OCI-LY3 (cell line): ENCODE data around the gene WASF2.

Source experiments
- EZH2phosphoT487 ChIP-seq: fragments of 200-600 bp; shearing (Covaris generic); IDR thresholded peaks from 2 replicates; pipeline ENCODE4 v1.6.1; 2018; ENCODE audit warnings: antibody characterized with exemption, mixed run types, low read depth
- TF ChIP-seq, protein P1 (sequence below): fragments of 200-600, 300-600 bp; sonication (generic); IDR thresholded peaks from 2 replicates; pipeline ENCODE4 v1.5.1; 2014; ENCODE audit warnings: antibody characterized with exemption, low read length, low read depth

DNA sequence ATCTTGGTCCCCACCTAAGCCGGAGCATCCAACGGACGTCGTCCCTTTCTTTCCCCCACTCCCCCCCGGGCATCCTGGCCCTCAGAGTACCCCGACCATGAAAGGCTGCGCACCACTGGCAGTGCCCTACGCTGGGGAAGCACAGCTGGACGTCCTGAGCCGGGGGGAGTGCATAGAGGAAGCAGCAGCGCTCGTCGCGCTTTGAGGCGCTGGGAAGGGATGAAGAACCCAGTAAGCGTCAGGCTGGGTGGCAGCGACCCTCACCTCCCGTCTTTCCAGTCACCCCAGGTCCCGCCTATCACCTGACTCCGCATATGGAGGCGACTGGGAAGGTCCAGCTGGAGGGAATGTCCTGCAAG, 128.9 kb downstream of the WASF2 start:
- TF ChIP-seq, protein P1, sequence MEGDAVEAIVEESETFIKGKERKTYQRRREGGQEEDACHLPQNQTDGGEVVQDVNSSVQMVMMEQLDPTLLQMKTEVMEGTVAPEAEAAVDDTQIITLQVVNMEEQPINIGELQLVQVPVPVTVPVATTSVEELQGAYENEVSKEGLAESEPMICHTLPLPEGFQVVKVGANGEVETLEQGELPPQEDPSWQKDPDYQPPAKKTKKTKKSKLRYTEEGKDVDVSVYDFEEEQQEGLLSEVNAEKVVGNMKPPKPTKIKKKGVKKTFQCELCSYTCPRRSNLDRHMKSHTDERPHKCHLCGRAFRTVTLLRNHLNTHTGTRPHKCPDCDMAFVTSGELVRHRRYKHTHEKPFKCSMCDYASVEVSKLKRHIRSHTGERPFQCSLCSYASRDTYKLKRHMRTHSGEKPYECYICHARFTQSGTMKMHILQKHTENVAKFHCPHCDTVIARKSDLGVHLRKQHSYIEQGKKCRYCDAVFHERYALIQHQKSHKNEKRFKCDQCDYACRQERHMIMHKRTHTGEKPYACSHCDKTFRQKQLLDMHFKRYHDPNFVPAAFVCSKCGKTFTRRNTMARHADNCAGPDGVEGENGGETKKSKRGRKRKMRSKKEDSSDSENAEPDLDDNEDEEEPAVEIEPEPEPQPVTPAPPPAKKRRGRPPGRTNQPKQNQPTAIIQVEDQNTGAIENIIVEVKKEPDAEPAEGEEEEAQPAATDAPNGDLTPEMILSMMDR: no peak
- TF ChIP-seq EZH2phosphoT487: no peak
